Renal pelvis (tissue), 12 donors: ENCODE results near the gene POGZ. TPM values are rescaled to one million over a fixed set of nuclear protein-coding genes. Genes with fewer than 3 reads are reported as not detected.
A peak's percentile ranks its signal among the peaks of the same experiment; 100 is the strongest.

Experiments
- DNase-seq: peaks from one replicate; pipeline ENCODE4 v3.0.0-alpha.2; 2013
- long read RNA-seq, 16 experiments: transcript quantifications; one replicate each; lab custom pipeline, GENCODE V29; 2026
- polyA plus RNA-seq, 3 donors: library from polyadenylated mRNA; unstranded; fragments of 120-200 nt; gene quantifications; one replicate each; pipeline ENCODE4 v1.2.1, GENCODE V29; 2013; ENCODE audit not compliant: insufficient read length in 3 of 3

POGZ gene
- polyA plus RNA-seq, result 100 to 1,000 TPM in 2 of 3 donors, 10 to 100 TPM in 1; 94.8 to 158 (median 150) TPM
- long read RNA-seq, donor 1, partial matches to known transcripts, result 20 of 22 reads
- long read RNA-seq, donor 1, other reads (novel, unspliced or antisense), result 0 of 22 reads
- long read RNA-seq, donor 2, full-length matches to known transcripts, result 6 of 33 reads
- long read RNA-seq, donor 2, partial matches to known transcripts, result 27 of 33 reads
- long read RNA-seq, donor 2, other reads (novel, unspliced or antisense), result 0 of 33 reads
- long read RNA-seq, donor 3, partial matches to known transcripts, result 13 of 17 reads
- long read RNA-seq, donor 3, other reads (novel, unspliced or antisense), result 0 of 17 reads
- long read RNA-seq, donor 4, full-length matches to known transcripts, result 2 of 8 reads
- long read RNA-seq, donor 4, partial matches to known transcripts, result 6 of 8 reads
- long read RNA-seq, donor 4, other reads (novel, unspliced or antisense), result 0 of 8 reads
- long read RNA-seq, donor 5, partial matches to known transcripts, result 6 of 7 reads
- long read RNA-seq, donor 5, other reads (novel, unspliced or antisense), result 0 of 7 reads
- long read RNA-seq, donor 6, full-length matches to known transcripts, result 4 of 54 reads
- long read RNA-seq, donor 6, partial matches to known transcripts, result 50 of 54 reads
- long read RNA-seq, donor 6, other reads (novel, unspliced or antisense), result 0 of 54 reads
- long read RNA-seq, donor 7, partial matches to known transcripts, result 26 of 30 reads
- long read RNA-seq, donor 7, other reads (novel, unspliced or antisense), result 0 of 30 reads
- long read RNA-seq, donor 8, full-length matches to known transcripts, result 4 of 44 reads
- long read RNA-seq, donor 8, partial matches to known transcripts, result 40 of 44 reads
- long read RNA-seq, donor 8, other reads (novel, unspliced or antisense), result 0 of 44 reads
- long read RNA-seq, donor 9, full-length matches to known transcripts, result 10 of 41 reads
- long read RNA-seq, donor 9, partial matches to known transcripts, result 31 of 41 reads
- long read RNA-seq, donor 9, other reads (novel, unspliced or antisense), result 0 of 41 reads
- long read RNA-seq, donor 10, full-length matches to known transcripts, result 7 of 41 reads
- long read RNA-seq, donor 10, partial matches to known transcripts, result 34 of 41 reads
- long read RNA-seq, donor 10, other reads (novel, unspliced or antisense), result 0 of 41 reads
- long read RNA-seq, donor 11, partial matches to known transcripts, result 15 of 16 reads
- long read RNA-seq, donor 11, other reads (novel, unspliced or antisense), result 0 of 16 reads
- long read RNA-seq, donor 12, full-length matches to known transcripts, result 13 of 49 reads
- long read RNA-seq, donor 12, partial matches to known transcripts, result 36 of 49 reads
- long read RNA-seq, donor 12, other reads (novel, unspliced or antisense), result 0 of 49 reads
- long read RNA-seq, donor 13, partial matches to known transcripts, result 35 of 42 reads
- long read RNA-seq, donor 13, other reads (novel, unspliced or antisense), result 0 of 42 reads
- long read RNA-seq, donor 14, result 0 reads
- long read RNA-seq, donor 15, full-length matches to known transcripts, result 6 of 39 reads
- long read RNA-seq, donor 15, partial matches to known transcripts, result 33 of 39 reads
- long read RNA-seq, donor 15, other reads (novel, unspliced or antisense), result 0 of 39 reads
- long read RNA-seq, donor 16, full-length matches to known transcripts, result 5 of 22 reads
- long read RNA-seq, donor 16, partial matches to known transcripts, result 17 of 22 reads
- long read RNA-seq, donor 16, other reads (novel, unspliced or antisense), result 0 of 22 reads

GRCh38 chr1:151459331-151460046 lies at the start of gene POGZ:
Gene POGZ (minus strand): TSS chr1:151459494. CDS start chr1:151442204, 17,290 bp downstream.
- peak; percentile 97 for DNase-seq

GRCh38 chr1:151508833-151509232 lies 49.5 kb upstream of the POGZ start:
- DNase-seq, result no peak

GRCh38 chr1:151504759-151505158 lies 45.5 kb upstream of the POGZ start:
- no peak for DNase-seq

GRCh38 chr1:151504252-151504651 lies 45.0 kb upstream of the POGZ start:
- DNase-seq, result no peak

- no peak for DNase-seq
Measured at GRCh38 chr1:151502859-151503780, 43.8 kb upstream of the POGZ start.

- DNase-seq, result no peak
Measured at GRCh38 chr1:151502035-151502700, 42.9 kb upstream of the POGZ start.

GRCh38 chr1:151501474-151501873 lies 42.2 kb upstream of the POGZ start:
- no peak for DNase-seq

- no peak for DNase-seq
Measured at GRCh38 chr1:151499930-151500329, 40.6 kb upstream of the POGZ start.

GRCh38 chr1:151499365-151499764 lies 40.1 kb upstream of the POGZ start:
- no peak for DNase-seq

GRCh38 chr1:151495316-151495715 lies 36.0 kb upstream of the POGZ start:
- DNase-seq, result no peak

GRCh38 chr1:151494741-151495281 lies 35.5 kb upstream of the POGZ start:
- DNase-seq, result no peak

GRCh38 chr1:151493042-151493441 lies 33.7 kb upstream of the POGZ start:
- no peak for DNase-seq

- DNase-seq, result no peak
Measured at GRCh38 chr1:151492120-151492519, 32.8 kb upstream of the POGZ start.

- DNase-seq, result no peak
Measured at GRCh38 chr1:151491641-151492040, 32.3 kb upstream of the POGZ start.

GRCh38 chr1:151486557-151486956 lies 27.3 kb upstream of the POGZ start:
- DNase-seq, result no peak

- no peak for DNase-seq
Measured at GRCh38 chr1:151485685-151486255, 26.5 kb upstream of the POGZ start.

- no peak for DNase-seq
Measured at GRCh38 chr1:151482017-151482416, 22.7 kb upstream of the POGZ start.

- no peak for DNase-seq
Measured at GRCh38 chr1:151479462-151479861, 20.2 kb upstream of the POGZ start.
